Renal cortical epithelial cell (primary cell): Measurements from ENCODE around the gene SLC22A23. TPM values are rescaled to one million over a fixed set of nuclear protein-coding genes. Genes with fewer than 3 reads are reported as not detected.

Experiments used
- DNase-seq: peaks from one replicate; pipeline ENCODE4 v3.0.0-alpha.2; 2011; ENCODE audit warnings: low read depth
- total RNA-seq: library from RNA; depleted of rRNA; stranded (reverse); fragments of >200 nt; gene quantifications from 2 replicates; pipeline ENCODE4 v1.2.3, GENCODE V29; 2014

The SLC22A23 gene
- total RNA-seq, 1 donor from 2014 or later = 2.4 TPM

DNA sequence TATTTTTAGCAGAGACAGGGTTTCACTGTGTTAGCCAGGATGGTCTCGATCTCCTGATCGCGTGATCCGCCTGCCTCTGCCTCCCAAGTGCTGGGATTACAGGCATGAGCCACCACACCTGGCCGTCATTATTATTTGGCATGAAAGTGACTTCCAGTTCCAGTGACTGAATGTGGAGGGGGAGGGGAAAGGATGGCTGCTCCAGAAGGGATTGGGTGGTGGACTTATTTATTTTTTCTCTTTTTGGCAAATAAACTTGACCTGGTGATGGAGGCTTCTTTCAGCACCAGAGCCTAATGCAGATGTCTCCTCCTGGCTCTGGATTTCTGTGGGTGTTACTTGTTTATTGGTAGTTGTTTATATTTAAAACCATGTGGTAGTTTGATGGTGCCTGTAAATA lies 16.9 kb upstream of the SLC22A23 start:
- DNase-seq = no peak

DNA sequence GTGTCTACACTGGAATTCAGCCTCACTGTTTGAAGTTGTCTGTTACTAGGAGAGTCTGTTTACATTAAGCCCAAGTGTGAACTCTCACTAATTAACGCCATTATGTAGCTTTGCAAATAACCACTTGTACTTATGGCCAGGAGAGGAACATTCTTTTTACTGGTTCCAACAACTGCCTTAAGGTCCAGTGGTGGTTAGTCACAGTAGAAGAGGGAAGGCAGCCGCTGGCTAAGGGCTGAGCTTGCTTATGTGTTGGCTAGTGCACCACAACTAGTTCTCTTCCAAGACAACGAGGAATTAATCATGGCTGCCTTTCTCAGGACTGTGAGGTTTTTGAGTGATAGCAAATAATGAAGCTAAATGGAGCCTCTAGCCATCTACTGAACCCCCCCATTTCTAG lies 14.9 kb upstream of the SLC22A23 start:
- DNase-seq = no peak

DNA sequence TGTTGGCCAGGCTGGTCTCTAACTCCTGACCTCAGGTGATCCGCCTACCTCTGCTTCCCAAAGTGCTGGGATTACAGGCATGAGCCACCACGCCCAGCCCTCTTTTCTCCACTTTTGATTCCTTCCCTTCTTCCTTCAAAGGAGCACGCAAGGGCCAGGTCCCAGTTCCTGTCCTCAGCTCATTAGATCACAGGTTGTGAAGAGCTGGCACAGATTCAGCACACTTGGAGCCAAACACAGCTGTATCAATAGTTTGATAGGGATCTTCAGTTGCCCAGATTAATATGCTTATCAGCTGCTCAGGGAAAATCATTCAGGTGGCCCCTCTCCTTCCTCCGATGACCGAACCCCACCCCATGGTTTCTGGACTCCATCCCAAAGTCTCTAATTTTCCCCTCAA lies 14.4 kb upstream of the SLC22A23 start:
- no peak for DNase-seq

DNA sequence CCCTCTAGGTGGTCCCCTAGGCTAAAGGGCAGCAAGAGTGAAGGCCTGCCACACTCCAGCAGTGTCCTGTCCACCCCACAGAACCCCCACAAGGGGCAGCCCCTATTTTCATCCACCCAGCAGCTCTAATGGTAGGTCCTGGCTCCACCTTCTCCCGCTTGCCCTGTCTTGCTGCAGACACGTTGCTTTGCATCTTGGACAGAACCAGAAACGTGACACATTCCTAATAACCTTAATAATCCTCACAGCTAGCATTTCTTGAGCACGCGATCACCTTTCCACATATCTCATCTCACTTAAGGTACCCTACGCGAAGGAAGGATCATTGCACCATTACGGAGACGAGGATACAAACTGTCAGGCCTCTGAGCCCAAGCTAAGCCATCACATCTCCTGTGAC lies 11.7 kb upstream of the SLC22A23 start:
- DNase-seq = no peak

DNA sequence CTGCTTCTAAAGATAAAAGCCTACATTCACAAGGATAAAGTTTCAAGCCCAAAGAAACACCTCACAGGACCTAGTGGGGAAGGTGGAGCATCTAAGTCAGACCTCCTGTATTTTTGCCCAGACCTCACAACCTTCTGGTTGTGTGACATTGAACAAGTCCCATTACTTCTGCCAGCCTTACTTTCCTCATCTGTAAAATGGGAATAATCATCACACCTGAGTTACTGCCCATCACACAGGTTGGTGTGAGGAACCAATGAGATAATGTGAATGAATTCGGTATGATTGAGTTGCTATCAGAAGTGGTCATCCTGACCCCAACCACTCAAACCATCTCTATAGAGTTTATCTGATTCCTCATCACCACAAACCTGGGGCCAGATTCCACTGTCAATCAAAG lies 11.1 kb upstream of the SLC22A23 start:
- no peak for DNase-seq

DNA sequence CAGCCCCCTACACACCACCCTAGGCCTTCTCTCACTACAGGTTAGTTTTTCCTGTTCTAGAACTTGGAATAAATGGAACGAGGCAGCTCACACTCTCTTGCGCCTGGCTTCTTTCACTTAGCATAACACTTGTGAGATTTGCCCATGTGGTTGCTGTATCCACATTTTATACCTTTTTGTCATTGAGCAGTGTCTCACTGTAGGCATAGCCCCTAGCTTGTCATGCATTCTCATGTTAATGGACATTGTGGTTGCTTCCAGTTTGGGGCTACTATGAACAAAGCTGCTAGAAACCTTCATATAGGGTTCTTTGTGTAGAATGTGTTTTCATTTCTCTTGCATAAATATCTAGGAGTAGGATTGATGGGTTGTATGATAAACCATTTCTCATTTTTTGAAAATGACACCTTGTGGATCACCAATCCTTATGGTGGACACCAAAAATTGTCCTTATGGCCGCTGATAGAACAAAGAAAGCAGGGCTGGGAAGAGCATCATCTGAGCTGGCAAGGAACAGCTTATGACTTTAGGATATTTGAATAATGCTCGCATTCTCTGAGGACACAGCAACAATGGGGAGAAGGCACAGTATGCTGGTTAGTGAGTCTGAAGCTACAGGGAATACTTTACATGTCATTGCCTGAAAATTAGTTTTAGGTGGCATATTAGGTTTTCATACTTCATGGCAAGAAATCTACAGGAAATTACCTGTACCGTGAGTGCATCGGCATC lies 9.8 kb upstream of the SLC22A23 start:
- DNase-seq = no peak

DNA sequence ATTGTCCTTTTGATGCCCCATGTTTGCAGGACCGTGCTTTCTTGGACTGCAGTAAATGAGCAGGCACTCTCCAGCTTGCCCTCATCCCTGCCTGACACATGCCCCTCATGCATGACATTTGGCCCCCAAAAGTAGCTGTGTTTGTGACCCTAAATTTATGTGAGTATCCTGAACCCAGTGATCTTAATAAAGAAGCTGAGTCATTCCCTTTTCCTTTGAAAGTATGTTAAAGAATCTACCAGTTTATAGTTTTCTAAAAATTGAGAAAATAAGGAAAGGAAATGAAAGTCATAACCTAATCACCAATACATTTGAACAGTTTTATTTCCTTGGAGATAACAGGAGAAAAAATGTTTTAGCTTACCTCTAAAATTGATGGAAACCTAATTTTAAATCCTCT lies 3.4 kb upstream of the SLC22A23 start:
- no peak for DNase-seq

DNA sequence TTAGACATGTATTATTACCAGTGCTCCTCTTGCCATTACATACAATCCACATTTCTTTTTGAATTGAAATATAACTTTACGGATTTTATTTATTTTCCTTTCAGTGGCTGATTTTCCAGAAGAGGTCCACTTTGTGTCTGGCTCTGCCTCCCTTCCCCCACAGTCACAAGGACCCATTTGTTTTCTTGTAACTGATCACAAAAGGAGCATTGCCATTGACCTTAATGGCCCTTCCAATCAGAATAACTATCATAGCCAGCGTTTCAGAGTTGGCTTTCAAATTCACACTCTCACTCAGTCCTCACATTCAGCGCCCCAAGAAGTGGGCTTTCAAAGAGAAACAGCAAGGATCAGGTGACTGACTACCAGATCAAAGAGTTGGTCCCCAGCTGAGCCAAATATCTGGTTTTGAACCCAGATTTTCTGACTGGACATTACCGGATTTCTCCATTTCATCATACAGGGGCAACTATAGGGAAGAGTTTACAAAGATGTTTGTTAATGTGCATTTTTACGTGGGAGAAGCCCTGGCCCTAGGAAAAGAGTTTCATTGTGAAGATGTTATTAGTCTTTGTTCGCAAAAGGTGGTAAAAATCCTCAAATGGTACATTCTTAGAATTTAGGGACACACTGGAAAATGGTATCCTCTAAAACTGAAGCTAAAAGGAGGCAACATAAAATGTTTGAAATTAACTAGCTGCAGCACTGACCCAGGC lies 2.0 kb upstream of the SLC22A23 start:
- DNase-seq = no peak

DNA sequence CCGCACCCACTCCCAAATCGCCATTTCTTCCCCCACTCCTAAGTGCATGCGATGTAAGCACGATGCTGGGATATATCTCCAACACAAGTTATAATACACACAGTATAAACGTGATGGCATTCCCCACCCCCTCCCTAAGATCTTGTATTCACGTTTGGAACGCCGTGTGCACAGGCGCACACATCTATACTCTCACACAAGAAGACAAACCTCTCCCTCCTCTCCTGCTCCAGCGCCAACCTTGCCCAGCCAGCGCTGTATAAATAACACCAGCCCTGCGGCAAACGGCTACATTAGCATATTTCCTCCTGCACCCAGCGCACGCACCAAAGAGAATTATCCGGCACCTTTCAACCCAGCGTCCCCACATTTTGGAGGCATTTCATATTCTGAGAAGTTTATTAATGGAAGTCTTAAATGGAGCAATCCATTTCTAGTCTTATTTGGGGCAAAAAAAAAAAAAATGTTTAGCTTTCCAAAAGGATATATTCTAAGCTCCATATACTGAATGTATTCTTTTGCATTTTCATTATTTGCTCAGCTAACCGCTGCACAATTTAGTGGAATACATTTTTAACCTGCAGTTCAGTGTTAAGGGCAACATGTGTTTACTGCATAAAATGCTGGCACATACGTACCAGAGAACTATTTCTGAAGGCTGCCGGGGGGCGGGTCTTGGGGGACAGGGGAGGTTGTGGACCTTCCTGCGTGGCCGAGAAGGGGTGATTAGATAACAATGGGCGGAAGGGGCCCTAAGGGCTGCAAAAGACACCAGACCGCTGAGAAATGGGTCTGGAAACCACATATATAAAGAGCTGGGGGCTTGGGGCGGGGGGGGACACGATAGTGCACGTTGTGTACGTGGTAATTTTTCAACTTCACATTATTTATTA lies 1.1 kb upstream of the SLC22A23 start:
- peak; percentile 15 for DNase-seq

DNA sequence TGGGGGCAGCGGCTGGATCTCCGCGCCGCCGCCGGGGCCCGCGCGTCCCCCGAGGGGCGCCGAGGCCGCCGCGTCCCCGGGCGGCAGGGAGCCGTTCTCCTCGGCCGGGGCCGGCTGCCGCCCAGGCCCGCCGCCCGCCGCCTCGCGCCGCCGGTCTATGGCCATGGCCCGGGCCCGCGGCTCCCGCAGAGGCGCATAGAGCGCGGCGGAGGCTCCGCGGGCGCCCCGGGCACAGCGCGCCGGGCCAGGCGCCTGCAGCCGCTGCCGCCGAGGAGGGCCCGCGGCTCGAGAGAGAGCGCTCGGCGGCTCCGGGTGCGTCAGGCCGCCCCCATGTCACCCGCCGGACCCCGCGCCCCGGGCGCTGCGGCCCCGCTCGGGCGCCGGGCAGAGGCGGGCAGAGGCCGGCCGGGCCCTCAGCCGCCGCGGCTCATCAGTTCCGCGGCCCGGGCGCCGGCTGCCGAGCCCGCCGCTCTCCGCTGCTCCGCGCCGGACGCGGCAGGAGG lies 404 bp downstream of the SLC22A23 start:
- DNase-seq = no peak

DNA sequence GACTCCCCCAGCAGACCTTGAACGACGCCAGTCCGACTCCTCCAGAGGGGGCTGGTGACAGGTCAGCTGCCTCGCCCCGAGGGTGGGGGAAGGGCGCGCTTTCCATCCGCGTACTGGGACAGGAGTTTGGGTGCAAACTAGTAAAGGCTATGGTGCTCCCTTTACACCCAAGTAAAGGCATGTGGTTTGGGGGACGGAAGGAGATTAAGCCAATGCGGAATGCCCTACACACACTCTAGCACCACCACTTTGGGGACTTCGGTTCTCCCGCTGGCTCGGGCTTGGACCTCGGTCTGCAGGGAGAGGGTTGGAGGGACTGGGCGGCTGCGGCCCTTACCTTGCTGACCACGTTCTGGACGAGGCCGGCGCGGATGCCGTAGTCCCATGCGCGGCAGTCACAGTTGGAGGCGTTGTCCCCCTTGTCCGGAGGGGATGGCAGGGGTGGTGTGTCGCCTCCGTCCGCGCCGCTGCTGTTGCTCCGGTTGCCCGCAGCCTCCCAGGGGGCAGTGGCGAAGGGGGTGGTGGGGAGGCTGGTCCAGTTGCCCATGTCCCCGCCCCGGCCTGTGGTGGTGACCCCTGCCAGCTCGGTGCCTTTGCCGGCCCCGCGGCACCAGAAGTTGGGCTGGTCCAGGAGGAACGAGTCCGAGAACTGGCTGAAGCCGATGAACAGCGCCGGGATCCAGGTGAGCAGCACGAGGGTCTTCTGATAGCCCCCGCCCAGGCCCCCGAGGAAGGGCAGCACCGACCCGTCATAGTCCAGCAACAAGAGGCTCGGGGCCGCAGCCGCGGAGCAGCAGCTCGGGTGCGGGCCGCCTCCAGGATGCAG lies 1.1 kb downstream of the SLC22A23 start:
- no peak for DNase-seq

DNA sequence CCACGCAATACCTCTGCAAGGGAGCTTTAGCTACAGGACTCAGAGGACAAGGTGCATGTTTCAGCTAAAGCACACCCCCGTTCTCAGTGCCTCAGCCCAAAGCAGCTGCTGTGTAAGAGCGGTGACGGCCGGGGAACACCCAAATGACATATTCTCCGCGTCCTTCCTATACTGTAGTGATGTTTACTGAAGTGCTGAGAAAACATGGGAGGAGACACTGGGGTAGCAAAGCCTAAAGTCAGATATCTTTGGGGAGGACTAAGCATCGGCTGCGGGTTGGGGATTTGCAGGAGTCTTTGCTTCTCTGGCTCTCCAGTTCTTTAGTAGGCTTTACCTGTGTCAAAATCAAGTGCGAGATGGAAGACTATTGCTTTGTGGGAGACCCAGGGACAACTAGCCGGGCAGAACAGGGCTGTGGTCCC lies 1.7 kb downstream of the SLC22A23 start:
- no peak for DNase-seq

DNA sequence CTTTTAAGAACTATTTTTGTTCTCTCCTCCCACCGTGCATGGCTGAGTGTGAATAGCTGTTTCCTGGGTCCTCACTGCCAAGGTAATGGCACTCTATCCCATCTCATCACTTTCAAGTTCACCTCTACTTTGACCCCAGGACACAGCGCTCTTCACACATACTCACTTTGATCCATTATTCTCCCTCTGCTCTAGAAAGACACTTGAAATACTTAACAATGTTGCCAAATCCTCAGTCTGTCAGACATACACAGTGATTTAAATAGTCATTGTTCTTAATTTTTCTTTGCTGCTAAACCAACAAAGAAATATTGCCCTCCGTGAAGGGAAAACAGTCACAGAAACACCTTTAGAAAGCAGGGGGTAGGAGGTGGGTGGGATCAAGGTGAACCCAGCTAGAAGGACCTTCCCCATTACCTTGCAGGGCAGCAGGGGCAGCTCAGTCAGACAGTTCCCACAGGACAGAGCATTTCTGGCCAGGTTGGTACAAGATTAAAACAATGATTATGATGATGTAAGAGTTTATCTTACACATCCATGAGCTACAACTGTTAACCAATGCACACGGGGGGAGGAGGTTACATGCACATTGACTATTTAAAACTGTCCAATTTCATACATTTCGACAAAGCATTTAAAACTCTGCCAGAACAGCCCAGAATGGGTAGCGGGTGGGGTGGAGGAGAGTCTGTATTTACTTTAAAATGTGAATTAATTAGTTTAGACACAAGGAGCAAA lies 2.4 kb downstream of the SLC22A23 start:
- DNase-seq = no peak

DNA sequence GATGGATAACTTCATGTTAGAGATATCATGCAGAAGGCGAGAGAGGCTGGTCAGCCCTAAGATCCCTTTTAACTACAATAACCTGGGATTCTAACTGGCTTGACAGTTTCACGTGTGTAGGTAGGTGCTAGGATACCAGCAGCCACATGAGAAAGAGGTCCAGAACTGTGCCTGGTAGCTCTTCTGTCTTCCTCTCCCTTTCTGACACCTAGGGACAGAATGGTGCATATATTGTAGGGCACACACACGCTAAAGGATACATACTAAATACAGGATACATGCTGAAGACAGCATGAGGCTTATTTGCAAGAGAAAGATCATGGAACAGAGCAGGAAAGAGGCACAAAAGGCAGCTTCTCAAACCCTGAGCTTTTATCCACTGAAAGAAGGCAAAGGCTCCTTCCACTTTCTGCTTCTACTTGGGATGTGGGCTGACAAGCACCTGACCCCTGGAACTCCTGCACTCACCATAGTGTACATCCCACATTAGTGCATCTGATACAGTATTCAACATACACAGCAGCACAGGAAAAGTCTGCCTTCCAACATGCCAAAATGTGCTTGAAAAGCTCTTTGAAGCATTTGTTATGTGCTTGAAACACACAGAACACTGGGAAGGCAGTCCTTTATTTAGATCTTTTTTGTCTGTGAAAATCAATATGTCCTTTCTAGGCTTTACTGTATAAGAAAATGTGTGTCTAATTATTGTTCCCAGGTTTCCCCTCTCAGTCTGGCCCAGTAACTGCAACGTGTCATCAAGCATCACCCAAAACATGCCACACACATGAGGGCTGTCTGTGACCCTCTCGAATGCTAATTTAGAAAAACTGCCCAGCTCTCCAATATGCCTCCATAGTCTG lies 3.2 kb downstream of the SLC22A23 start:
- no peak for DNase-seq

DNA sequence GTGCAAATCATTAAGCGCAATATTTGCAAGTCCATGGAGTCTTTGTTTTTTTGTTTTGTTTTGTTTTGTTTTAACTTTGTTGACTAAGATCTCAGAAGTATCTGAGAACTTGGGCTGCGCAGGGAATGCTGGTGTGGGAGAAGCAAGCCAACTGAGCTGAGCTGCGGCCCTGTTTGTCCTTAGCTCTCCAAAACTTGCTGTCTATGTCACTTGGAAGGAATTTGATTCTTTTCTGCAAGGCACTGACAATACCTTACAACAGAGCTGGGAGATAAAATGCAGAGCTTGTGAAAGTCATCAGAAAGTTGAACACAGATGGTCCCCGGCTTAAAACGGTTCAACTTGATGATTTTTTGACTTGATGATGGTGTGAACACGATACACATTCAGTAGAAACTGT lies 5.4 kb downstream of the SLC22A23 start:
- no peak for DNase-seq

DNA sequence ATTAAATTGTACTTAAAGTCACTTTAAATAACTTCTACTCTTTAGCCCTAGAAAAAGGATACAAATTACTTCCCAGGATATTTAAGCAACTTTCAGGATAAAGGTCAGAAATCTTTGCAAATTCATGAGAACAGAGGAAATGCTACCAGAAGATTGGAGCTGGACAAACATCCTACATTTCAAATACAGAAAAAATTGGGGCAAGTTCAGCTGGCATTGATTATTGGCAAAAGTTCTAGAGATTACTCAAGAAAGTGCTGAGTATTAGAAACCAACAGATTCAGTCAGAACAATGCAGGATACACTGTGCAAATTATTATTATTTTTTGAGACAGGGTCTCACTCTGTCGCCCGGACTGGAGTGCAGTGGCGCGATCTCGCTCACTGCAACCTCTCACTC lies 6.0 kb downstream of the SLC22A23 start:
- no peak for DNase-seq

DNA sequence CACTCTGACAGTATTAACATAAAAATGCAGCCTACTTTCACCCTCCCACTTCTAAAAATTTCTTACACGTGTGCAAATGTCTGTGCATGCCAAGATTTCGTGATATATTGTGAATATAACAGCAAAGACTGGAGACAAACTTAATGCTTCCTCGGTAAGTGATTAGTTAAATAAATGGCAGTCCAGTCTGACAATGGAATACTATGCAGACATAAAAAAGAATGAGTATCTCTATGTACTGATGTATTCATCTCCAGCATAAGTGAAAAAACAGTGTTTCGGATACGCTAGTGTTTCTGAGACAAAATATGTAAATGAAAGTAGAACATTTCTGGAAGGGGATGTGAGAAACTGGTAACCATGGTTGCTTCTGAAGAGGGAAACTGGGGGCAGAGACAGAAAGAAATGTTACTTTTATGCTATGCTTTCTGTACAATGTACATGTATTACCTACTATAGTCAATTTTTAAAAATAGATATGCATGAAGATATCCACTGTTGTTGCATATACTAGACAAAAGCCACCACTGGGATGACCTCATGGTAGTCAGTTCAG lies 7.0 kb downstream of the SLC22A23 start:
- DNase-seq = no peak

DNA sequence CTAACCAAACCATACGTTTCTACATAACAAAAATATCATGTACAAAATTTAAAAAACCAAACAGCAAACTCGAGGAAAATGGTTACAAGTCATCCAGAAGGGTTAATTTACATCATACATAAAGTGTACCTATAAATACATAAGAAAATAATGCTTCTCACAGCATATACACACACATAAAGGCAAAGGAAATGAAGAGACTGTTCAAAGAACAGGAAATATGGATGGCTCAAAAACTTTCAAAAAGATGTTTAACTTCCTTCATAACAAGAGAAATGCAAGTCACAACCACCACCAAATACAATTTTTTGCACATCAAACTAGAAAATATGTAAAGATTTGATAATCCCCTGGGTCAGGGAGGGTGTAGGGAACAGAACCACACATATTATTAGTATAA lies 7.5 kb downstream of the SLC22A23 start:
- no peak for DNase-seq

DNA sequence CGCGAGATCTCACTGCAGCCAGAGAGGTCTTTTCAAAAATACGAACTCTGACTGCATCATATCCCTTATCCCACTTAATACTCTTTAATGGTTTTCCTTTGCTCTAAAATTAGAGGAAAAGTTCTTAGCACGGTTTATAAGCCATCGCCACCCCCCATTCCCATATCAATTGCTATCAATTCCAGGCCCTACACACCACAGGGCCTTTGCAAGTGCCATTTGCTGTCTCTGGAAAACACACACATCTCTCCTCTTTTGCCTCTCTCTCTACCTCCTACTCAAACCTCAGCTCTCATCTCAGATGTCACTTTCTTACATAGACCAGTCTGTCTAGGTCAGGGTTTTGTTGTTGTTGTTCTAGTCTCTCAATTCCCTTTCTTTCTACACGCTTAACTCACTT lies 9.8 kb downstream of the SLC22A23 start:
- no peak for DNase-seq

DNA sequence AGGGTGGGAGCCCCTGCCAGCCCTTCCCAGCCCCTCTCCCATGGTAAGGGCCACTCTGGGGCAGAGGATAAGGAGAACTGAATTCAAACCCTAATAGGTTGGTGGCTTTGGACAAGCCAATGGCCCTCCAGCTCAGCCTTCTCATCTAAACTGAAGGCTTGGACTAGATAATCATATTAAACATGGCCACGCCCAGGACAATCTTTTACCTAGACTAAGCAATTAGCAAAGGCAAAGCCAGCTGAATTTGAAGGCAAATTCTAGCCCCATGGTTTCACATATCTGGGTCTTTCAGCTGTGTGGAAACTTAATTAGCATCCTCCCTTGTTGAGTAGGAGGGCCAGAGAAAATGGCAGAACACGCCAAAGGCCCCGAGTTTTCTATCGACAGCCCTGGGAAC lies 10.7 kb downstream of the SLC22A23 start:
- DNase-seq = no peak
